Transverse colon (tissue), 3 donors: ENCODE measurements around the gene GPN1.
"Not testable (repeated sequence)": the region's sequence is repeated elsewhere in the genome, so short reads cannot be mapped to it uniquely, and the experiment has no call there.

Experiments
- POLR2A ChIP-seq: fragments of 450-650 bp; IDR thresholded peaks from one replicate; pipeline ENCODE4 v1.6.1; 2016; ENCODE audit warnings: antibody characterized with exemption, mild to moderate bottlenecking, moderate library complexity
- TF ChIP-seq, protein P1 (sequence below), 5 experiments: fragments of 200-600 bp in 3 of 5; fragments of 450-650 bp in 2 of 5; sonication (generic) in 3 of 5; IDR thresholded peaks; 1 replicate in 2 of 5; 2 replicates in 3 of 5; pipeline ENCODE4 v1.5.1; 2016 to 2017; ENCODE audit warnings: antibody characterized with exemption in 5 of 5, inconsistent platforms in 3 of 5, mild to moderate bottlenecking in 2 of 5, moderate library complexity in 1 of 5

DNA sequence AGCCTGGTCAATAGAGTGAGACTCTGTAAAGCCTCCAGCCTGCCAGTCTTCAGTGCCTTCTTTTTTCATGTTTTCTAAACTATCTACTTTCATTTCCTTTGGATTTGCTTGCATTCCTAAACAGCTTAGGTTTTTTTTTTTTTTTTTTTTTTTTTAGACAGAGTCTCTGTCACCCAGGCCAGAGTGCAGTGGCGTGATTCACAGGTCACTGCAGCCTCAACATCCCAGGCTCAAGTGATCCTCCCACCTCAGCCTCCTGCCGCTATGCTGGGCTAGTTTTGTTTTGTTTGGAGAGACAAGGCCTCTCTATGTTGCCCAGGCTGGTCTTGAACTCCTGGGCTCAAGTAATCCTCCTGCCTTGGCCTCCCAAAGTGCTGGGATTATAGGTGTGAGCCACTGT, 1.4 kb downstream of the GPN1 start:
- TF ChIP-seq, protein P1, sequence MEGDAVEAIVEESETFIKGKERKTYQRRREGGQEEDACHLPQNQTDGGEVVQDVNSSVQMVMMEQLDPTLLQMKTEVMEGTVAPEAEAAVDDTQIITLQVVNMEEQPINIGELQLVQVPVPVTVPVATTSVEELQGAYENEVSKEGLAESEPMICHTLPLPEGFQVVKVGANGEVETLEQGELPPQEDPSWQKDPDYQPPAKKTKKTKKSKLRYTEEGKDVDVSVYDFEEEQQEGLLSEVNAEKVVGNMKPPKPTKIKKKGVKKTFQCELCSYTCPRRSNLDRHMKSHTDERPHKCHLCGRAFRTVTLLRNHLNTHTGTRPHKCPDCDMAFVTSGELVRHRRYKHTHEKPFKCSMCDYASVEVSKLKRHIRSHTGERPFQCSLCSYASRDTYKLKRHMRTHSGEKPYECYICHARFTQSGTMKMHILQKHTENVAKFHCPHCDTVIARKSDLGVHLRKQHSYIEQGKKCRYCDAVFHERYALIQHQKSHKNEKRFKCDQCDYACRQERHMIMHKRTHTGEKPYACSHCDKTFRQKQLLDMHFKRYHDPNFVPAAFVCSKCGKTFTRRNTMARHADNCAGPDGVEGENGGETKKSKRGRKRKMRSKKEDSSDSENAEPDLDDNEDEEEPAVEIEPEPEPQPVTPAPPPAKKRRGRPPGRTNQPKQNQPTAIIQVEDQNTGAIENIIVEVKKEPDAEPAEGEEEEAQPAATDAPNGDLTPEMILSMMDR (IDR thresholded peaks at IDR 0.05): not testable (repeated sequence)
- not testable (repeated sequence) for TF ChIP-seq POLR2A
